Measurements from ENCODE around the gene SPACA5B. TPM values are rescaled to one million over a fixed set of nuclear protein-coding genes. Genes with fewer than 3 reads are reported as not detected.

SPACA5B gene
- total RNA-seq: not detected in 2 replicates

DNA sequence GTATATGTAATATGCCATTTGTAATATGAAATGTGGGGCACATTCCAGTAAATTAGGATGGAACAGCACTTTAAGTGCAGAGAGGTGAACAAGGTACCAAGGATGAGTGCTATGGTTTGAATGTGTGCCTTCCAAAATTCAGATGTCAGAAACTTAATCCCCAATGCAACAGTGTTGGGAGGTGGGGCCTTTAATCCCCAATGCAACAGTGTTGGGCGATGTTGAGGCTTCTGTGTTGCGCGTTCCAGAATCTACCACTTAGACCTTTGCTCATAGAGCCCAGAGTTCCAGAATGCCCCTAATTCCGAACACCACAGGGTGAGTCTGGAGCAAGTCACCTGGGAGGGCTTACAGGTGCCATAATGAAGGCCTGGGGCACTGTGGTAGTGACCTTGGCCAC is at the start of gene SPACA5B:
TSS of gene SPACA5B (plus strand) at position 301 of the 400 bp plus-strand sequence. CDS start at position 363, 62 bp downstream.

Other genes starting within 250 kb of the SPACA5B start
- gene ZNF182, start 126.6 kb upstream of the SPACA5B start, total RNA-seq: 1.4 and 2.6 TPM in 2 replicates
- gene SPACA5, start 123.6 kb upstream of the SPACA5B start, total RNA-seq: not detected in 2 replicates
- 1.2 and 3.0 TPM in 2 replicates for gene ZNF630, start 59.0 kb upstream of the SPACA5B start, total RNA-seq
- not detected in 2 replicates for gene SSX5, start 66.2 kb downstream of the SPACA5B start, total RNA-seq
- gene SSX1, start 124.8 kb downstream of the SPACA5B start, total RNA-seq: not detected in 2 replicates
- gene SSX3, start 226.1 kb downstream of the SPACA5B start, total RNA-seq: not detected in 2 replicates